K562 treated with DMSO at 1 percent for 12 hours (cell line): ENCODE results near the gene COG5. TPM values are rescaled to one million over a fixed set of nuclear protein-coding genes. Genes with fewer than 3 reads are reported as not detected.

Source experiments
- total RNA-seq: library from RNA; unstranded; fragments of 300-600 nt; gene quantifications from 2 replicates; pipeline ENCODE4 v1.2.3, GENCODE V29; 2022; ENCODE audit not compliant: insufficient read depth

COG5 gene
- 12.7 and 34.0 TPM in 2 replicates for total RNA-seq

DNA sequence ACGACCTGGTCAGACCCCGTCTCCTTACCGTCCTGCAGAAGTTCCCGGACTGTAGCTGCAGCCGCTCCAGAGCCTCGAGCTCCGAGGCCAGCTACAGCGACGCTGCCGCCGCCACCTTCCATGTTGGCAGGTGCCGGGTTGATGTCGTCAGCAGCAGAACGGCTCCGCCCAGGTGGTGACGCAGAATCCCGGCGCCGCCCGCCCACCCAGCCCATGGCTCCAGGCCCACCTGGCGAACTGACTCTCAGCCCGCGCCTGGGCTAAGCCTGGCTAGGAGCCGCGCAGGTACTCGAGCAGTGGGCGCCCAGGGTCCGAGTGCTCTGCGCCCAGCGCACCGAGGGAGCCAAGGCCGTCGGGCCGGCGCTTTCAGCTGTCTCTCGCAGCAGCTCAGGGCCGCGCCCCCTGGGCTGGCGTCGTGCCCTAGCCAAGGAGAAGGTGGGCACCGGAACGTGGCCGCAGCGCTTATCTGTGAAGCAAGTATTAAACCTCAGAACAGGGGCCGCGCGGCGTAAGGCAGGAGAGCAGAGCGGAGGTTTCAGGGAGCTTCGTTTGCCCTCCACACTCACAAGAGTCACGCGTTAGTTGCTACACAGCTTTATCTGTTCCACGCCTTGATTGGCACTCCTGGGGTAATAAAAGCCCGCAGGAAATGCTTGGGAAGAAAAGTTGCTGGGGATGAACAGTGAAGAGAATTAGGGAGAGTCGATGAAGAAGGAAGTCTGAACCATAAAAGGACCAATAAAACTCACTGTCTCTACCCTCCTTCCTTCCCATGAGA, at the start of gene COG5, which contains the start of gene DUS4L:
Gene COG5, minus strand, starts transcription at position 146 of the 778 bp plus-strand sequence. Its CDS starts 24 bp downstream, at position 122.
Gene DUS4L, plus strand, starts transcription at position 197 of the 778 bp plus-strand sequence. CDS start 3,100 bp downstream, outside the sequence.

DNA sequence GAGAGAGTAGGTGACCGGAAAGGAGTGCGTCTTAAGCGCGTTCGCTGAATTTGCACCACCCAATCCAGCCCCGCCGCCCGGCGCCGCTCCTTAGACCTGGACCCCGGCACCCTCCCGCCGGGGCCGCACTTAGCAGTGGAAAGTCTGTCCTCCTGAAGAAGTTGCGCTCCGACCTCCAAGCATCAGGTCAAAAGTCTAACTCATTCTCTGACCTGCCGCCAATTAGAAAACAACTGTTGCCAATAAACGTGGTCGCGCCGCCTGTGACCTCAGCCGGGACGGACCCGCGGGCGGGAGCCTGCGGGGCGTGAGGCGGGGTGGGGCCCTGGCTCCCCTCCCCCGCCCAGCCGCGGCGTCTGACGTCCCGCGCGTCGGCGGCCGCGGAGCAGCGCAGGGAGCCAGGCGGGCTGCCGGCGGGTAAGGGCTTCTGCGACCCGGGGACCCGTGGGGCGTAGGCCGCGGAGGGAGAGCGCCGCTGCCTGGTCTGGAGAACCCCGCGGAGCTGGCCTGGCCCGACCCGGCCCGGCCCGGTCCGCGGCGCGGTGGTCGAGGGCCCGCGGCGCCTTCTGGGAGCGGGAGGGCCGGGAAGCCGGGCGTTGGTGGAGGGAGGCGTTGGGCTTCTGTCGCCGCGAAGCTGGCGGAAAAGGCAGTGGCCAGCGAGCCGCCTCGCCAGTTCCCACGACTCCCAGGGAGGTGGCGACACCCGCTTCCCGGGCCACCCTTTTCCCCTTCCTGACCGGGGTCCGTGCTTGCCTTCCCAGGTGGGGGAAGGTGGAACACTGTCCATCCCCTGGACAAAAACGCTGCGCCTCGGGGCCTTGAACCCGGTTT, 16.4 kb upstream of the COG5 start, which contains the start of gene BCAP29:
Gene BCAP29, plus strand, starts transcription at position 362 of the 831 bp plus-strand sequence. CDS start 527 bp downstream, outside the sequence.

GRCh38 chr7:107469929-107470328, 93.8 kb downstream of the COG5 start, which contains the start of gene GPR22:
TSS of gene GPR22 (plus strand) at chr7:107470057. CDS start at chr7:107474061, 4,004 bp downstream.

DNA sequence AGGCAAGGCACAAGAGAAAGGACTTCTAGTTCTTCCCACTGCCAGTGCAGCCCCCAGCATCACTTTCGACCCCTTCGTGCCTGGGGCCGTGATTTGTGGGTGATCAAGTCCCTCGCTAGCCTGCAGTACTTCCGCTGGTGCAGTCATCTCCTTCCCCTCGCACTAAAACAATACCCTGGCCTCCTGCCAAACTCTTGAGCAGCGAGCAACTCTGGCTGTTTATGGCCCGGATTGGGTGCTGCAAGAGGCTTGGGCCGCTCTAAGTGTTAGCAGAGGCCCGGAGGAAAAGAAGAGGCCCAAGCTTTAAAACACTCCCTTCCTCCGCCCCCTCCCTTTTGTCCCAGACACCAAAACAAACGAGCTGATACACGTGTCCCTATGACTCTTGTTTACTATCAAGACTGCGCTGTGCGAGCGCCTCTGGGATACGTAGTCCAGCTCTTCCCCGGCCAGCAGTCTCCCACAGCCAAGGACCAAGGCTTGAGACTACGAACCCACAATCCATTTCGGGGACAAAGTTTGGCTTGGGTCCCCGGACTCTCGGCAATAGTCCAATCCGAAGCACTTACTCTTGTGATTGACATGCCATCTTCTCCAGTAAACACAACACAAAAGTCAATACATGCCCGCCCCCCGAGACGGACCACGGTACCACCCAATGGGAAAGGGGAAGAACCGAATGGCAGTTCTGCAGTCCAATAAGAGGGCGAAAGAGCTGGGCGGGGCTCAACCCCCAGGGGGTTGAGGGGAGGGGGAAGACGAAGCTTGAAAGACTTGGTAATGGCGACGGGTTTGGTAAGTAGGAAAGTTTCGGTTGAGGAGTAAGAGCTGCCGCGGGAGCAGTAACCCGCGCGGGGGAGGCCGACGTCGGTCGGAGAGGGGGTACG, 395.2 kb downstream of the COG5 start, which contains the start of gene HBP1:
Gene HBP1, plus strand, starts transcription at position 771 of the 887 bp plus-strand sequence. CDS start 10,891 bp downstream, outside the sequence.

Other genes starting within 250 kb of the COG5 start
- gene GPR22, start 93.9 kb downstream of the COG5 start, total RNA-seq: not detected in 2 replicates
- gene DUS4L, start 51 bp upstream of the COG5 start, total RNA-seq: 7.8 and 12.6 TPM in 2 replicates
- gene BCAP29, start 16.3 kb upstream of the COG5 start, total RNA-seq: 48.3 and 106 TPM in 2 replicates
- 0.51 TPM in 1 of 2 replicates, not detected in the other for gene SLC26A4, start 96.9 kb upstream of the COG5 start, total RNA-seq
- gene CBLL1, start 180.2 kb upstream of the COG5 start, total RNA-seq: 9.6 and 31.9 TPM in 2 replicates
- not detected in 2 replicates for gene SLC26A3, start 239.3 kb upstream of the COG5 start, total RNA-seq